Neural cell (in vitro differentiated cells): ENCODE measurements around the gene TMEM238L. TPM values are rescaled to one million over a fixed set of nuclear protein-coding genes. Genes with fewer than 3 reads are reported as not detected.
"Not testable (repeated sequence)": the region's sequence is repeated elsewhere in the genome, so short reads cannot be mapped to it uniquely, and the experiment has no call there.

Experiments
- H2AFZ ChIP-seq: fragments of 200-600, 300-800 bp; sonication (generic), shearing (Covaris generic); 2 replicates; pipeline ENCODE4 v1.6.0; 2014; ENCODE audit warnings: low read depth, mild to moderate bottlenecking, antibody characterized with exemption, low read length, moderate library complexity
- H3F3A ChIP-seq: fragments of 200-600 bp; shearing (Covaris generic); 2 replicates; pipeline ENCODE4 v1.6.1; 2016; ENCODE audit warnings: mild to moderate bottlenecking, moderate library complexity, mixed read lengths, antibody characterized with exemption, low read length; ENCODE audit not compliant: insufficient read depth, poor library complexity, severe bottlenecking
- H3K27ac ChIP-seq: fragments of 200-600, 300-800 bp; sonication (generic), shearing (Covaris generic); 2 replicates; pipeline ENCODE4 v1.5.1; 2014; ENCODE audit warnings: mild to moderate bottlenecking, low read length, moderate library complexity
- H3K27me3 ChIP-seq: fragments of 300-800, 200-600 bp; sonication (generic), shearing (Covaris generic); 2 replicates; pipeline ENCODE4 v1.6.0; 2014; ENCODE audit warnings: mild to moderate bottlenecking, low read depth, low read length, moderate library complexity; ENCODE audit not compliant: insufficient read depth
- H3K36me3 ChIP-seq: fragments of 300-800, 200-600 bp; sonication (generic), shearing (Covaris generic); 2 replicates; pipeline ENCODE4 v1.5.1; 2014; ENCODE audit warnings: mild to moderate bottlenecking, antibody characterized with exemption, low read length, moderate library complexity; ENCODE audit not compliant: insufficient read depth
- H3K4me2 ChIP-seq: fragments of 300-800, 200-600 bp; sonication (generic), shearing (Covaris generic); 2 replicates; pipeline ENCODE4 v1.6.0; 2014; ENCODE audit warnings: mild to moderate bottlenecking, low read length
- H3K4me3 ChIP-seq: fragments of 300-800, 200-600 bp; sonication (generic), shearing (Covaris generic); 2 replicates; pipeline ENCODE4 v1.5.1; 2014; ENCODE audit warnings: mild to moderate bottlenecking, low read length, moderate library complexity
- H3K79me2 ChIP-seq: fragments of 200-600 bp; shearing (Covaris generic); replicated peaks from 2 replicates; pipeline ENCODE4 v1.6.0; 2014; ENCODE audit warnings: mild to moderate bottlenecking, low read length, moderate library complexity; ENCODE audit not compliant: insufficient read depth
- H3K9ac ChIP-seq: fragments of 300-800, 200-600 bp; sonication (generic), shearing (Covaris generic); 2 replicates; pipeline ENCODE4 v1.6.1; 2016; ENCODE audit warnings: mild to moderate bottlenecking, low read length, mixed read lengths
- H3K9me2 ChIP-seq: fragments of 200-600 bp; shearing (Covaris generic); 2 replicates; pipeline ENCODE4 v1.6.1; 2016; ENCODE audit warnings: mild to moderate bottlenecking, low read length, mixed read lengths; ENCODE audit not compliant: insufficient read depth
- H3K9me3 ChIP-seq: fragments of 200-600, 300-800 bp; sonication (generic), shearing (Covaris generic); 2 replicates; pipeline ENCODE4 v1.6.1; 2016; ENCODE audit warnings: mild to moderate bottlenecking, mixed run types, low read length, moderate library complexity, mixed read lengths
- H4K20me1 ChIP-seq: fragments of 200-600 bp; shearing (Covaris generic); 2 replicates; pipeline ENCODE4 v1.6.1; 2016; ENCODE audit warnings: mild to moderate bottlenecking, mixed run types; ENCODE audit not compliant: insufficient read depth
- EP300 ChIP-seq: fragments of 450-650 bp; conservative IDR thresholded peaks from 2 replicates; pipeline ENCODE4 v1.6.1; 2014; ENCODE audit warnings: antibody characterized with exemption, mild to moderate bottlenecking, moderate library complexity; ENCODE audit not compliant: poor library complexity, severe bottlenecking
- EZH2 ChIP-seq: fragments of 200-600, 300-800 bp; shearing (Covaris generic), sonication (generic); IDR thresholded peaks from 2 replicates; pipeline ENCODE4 v1.6.1; 2014; ENCODE audit warnings: antibody characterized with exemption, low read length, borderline replicate concordance, mild to moderate bottlenecking; ENCODE audit not compliant: insufficient read depth, poor library complexity, severe bottlenecking
- MXI1 ChIP-seq: fragments of 450-650 bp; conservative IDR thresholded peaks from 2 replicates; pipeline ENCODE4 v1.6.1; 2014; ENCODE audit warnings: antibody characterized with exemption, mild to moderate bottlenecking; ENCODE audit not compliant: poor library complexity, severe bottlenecking
- POLR2AphosphoS5 ChIP-seq: IDR thresholded peaks from 2 replicates; pipeline ENCODE4 v1.6.1; 2012
- RAD21 ChIP-seq: fragments of 450-650 bp; conservative IDR thresholded peaks from 2 replicates; pipeline ENCODE4 v1.6.1; 2014; ENCODE audit warnings: antibody characterized with exemption, mild to moderate bottlenecking, moderate library complexity
- REST ChIP-seq: IDR thresholded peaks from 2 replicates; pipeline ENCODE4 v1.6.1; 2012; ENCODE audit warnings: borderline replicate concordance
- SMC3 ChIP-seq: fragments of 450-650 bp; conservative IDR thresholded peaks from 2 replicates; pipeline ENCODE4 v1.6.1; 2014; ENCODE audit warnings: antibody characterized with exemption, mild to moderate bottlenecking, moderate library complexity; ENCODE audit not compliant: poor library complexity
- TAF1 ChIP-seq: IDR thresholded peaks from 2 replicates; pipeline ENCODE4 v1.6.1; 2012; ENCODE audit warnings: low read depth
- polyA minus RNA-seq: library from RNA; depleted of rRNA, polyadenylated mRNA; stranded (reverse); fragments of >200 nt; gene quantifications from 2 replicates; pipeline ENCODE4 v1.2.3, GENCODE V29; 2014
- polyA plus RNA-seq: library from polyadenylated mRNA; depleted of rRNA; stranded (reverse); fragments of >200 nt; gene quantifications from 2 replicates; pipeline ENCODE4 v1.2.3, GENCODE V29; 2014
- TF ChIP-seq, protein P1 (sequence below): fragments of 450-650 bp; IDR thresholded peaks from 2 replicates; pipeline ENCODE4 v1.5.1; 2014; ENCODE audit warnings: antibody characterized with exemption, mild to moderate bottlenecking, moderate library complexity; ENCODE audit not compliant: poor library complexity, severe bottlenecking

Gene TMEM238L, protein sequence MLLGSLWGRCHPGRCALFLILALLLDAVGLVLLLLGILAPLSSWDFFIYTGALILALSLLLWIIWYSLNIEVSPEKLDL
- polyA plus RNA-seq (not detected in 2 replicates), polyA minus RNA-seq (not detected in 2 replicates)

DNA sequence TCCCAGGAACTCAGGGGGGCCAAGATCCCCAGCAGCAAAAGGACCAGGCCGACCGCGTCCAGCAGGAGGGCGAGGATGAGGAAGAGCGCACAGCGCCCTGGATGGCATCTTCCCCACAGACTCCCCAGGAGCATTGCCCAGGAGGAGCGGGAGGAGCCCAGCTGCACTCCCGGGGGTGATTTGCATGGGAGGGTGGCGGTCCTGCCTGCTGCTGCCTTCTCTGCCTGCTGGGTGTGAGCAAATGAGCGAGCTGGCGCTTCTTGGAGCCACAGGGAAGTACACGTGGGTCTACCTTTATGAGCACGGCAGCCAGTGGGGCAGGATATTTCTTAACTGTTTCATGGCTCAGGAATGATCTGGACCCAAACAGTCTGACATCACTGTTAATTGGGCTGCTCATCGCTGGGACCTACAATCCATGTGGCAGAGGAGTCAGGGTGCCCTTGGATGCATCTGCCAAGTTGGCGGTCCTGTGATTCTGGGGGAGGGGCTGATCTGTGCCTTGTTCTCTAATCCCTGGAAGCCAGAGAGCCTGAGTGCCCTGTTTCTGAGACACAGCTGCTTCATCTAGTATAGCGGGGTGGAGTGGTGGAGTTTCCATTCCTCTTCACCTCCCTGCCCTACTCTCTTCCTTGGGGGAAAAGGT lies at the start of gene TMEM238L:
Gene TMEM238L, minus strand, starts transcription at position 270 of the 646 bp plus-strand sequence. Its CDS starts 136 bp downstream, at position 134.
- Histone ChIP-seq H3K9me3 (no peaks in the 10 kb centered on the region), H3K27me3 (no peaks in the 10 kb centered on the region), H2AFZ (no peak within 1 kb of the TSS), H3K79me2 (no peaks in the 10 kb centered on the region), H3K27ac (no peak within 1 kb of the TSS), H3K4me3 (no peak within 1 kb of the TSS), H3F3A (no peaks in the 10 kb centered on the region), H3K36me3 (no peaks in the 10 kb centered on the region), H3K9ac (no peak within 1 kb of the TSS), H4K20me1 (no peaks in the 10 kb centered on the region), H3K4me2 (no peak within 1 kb of the TSS), H3K9me2 (no peaks in the 10 kb centered on the region)
- no peak for TF ChIP-seq EP300
- no peak for TF ChIP-seq EZH2
- no peak for TF ChIP-seq SMC3
- no peak for TF ChIP-seq RAD21
- no peak for TF ChIP-seq MXI1
- TF ChIP-seq, protein P1, sequence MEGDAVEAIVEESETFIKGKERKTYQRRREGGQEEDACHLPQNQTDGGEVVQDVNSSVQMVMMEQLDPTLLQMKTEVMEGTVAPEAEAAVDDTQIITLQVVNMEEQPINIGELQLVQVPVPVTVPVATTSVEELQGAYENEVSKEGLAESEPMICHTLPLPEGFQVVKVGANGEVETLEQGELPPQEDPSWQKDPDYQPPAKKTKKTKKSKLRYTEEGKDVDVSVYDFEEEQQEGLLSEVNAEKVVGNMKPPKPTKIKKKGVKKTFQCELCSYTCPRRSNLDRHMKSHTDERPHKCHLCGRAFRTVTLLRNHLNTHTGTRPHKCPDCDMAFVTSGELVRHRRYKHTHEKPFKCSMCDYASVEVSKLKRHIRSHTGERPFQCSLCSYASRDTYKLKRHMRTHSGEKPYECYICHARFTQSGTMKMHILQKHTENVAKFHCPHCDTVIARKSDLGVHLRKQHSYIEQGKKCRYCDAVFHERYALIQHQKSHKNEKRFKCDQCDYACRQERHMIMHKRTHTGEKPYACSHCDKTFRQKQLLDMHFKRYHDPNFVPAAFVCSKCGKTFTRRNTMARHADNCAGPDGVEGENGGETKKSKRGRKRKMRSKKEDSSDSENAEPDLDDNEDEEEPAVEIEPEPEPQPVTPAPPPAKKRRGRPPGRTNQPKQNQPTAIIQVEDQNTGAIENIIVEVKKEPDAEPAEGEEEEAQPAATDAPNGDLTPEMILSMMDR, result no peak
- TF ChIP-seq TAF1, result no peak
- TF ChIP-seq REST, result no peak
- TF ChIP-seq POLR2AphosphoS5, result no peak

DNA sequence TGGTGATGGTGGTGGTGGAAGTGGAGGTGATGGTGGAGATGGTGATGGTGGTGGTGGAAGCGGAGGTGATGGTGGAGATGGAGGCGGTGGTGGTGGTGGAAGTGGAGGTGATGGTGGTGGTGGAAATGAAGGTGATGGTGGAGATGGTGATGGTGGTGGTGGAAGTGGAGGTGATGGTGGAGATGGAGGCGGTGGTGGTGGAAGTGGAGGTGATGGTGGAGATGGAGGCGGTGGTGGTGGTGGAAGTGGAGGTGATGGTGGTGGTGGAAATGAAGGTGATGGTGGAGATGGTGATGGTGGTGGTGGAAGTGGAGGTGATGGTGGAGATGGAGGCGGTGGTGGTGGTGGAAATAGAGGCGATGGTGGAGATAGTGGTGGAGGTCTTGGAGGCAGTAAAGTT lies 42.7 kb upstream of the TMEM238L start:
- H4K20me1 ChIP-seq, H3K4me3 ChIP-seq, H3K36me3 ChIP-seq, H3K9me2 ChIP-seq, H3K9ac ChIP-seq, H3F3A ChIP-seq, H2AFZ ChIP-seq, H3K27me3 ChIP-seq, H3K27ac ChIP-seq, H3K79me2 ChIP-seq, H3K9me3 ChIP-seq, H3K4me2 ChIP-seq: not testable (repeated sequence)
